HG03103 (cell line): Measurements from ENCODE around the gene SUN2.
A peak's percentile ranks its signal among the peaks of the same experiment; 100 is the strongest.

ENCODE experiments used
- ATAC-seq: cut with Tn5 transposase; IDR thresholded peaks from one replicate; pipeline ENCODE4 v1.9.1; 2021; ENCODE audit warnings: low read depth; ENCODE audit not compliant: unreplicated experiment

Gene SUN2

GRCh38 chr22:38718414-38718813 lies 37.4 kb downstream of the SUN2 start:
- ATAC-seq = no peak

- ATAC-seq = no peak
Measured at GRCh38 chr22:38717244-38717643, 38.6 kb downstream of the SUN2 start.

- ATAC-seq = no peak
Measured at GRCh38 chr22:38716826-38717225, 39.0 kb downstream of the SUN2 start.

- ATAC-seq = no peak
Measured at GRCh38 chr22:38716271-38716670, 39.5 kb downstream of the SUN2 start.

- no peak for ATAC-seq
Measured at GRCh38 chr22:38715852-38716251, 39.9 kb downstream of the SUN2 start.

GRCh38 chr22:38715176-38715764 lies 40.5 kb downstream of the SUN2 start:
- ATAC-seq = no peak

GRCh38 chr22:38713921-38714320 lies 41.9 kb downstream of the SUN2 start:
- ATAC-seq = no peak

- no peak for ATAC-seq
Measured at GRCh38 chr22:38712486-38713207, 43.2 kb downstream of the SUN2 start.

- ATAC-seq = no peak
Measured at GRCh38 chr22:38710866-38711265, 44.9 kb downstream of the SUN2 start.

GRCh38 chr22:38710351-38710750 lies 45.4 kb downstream of the SUN2 start:
- ATAC-seq = no peak

- ATAC-seq = no peak
Measured at GRCh38 chr22:38709306-38709705, 46.5 kb downstream of the SUN2 start.

- ATAC-seq = no peak
Measured at GRCh38 chr22:38707984-38708383, 47.8 kb downstream of the SUN2 start.

GRCh38 chr22:38707346-38707745 lies 48.5 kb downstream of the SUN2 start:
- no peak for ATAC-seq

GRCh38 chr22:38706901-38707195 lies 49.0 kb downstream of the SUN2 start:
- ATAC-seq = no peak

- ATAC-seq = no peak
Measured at GRCh38 chr22:38706101-38706900, 49.5 kb downstream of the SUN2 start.

- peak; percentile 77 for ATAC-seq
Measured at GRCh38 chr22:38705235-38706100, 50.3 kb downstream of the SUN2 start, which contains the start of gene GTPBP1. GTPBP1 (plus strand) TSS chr22:38705944; CDS start chr22:38705956, 12 bp downstream.

- no peak for ATAC-seq
Measured at GRCh38 chr22:38704654-38705234, 51.1 kb downstream of the SUN2 start.

- peak; percentile 31 for ATAC-seq
Measured at GRCh38 chr22:38700789-38701628, 54.8 kb downstream of the SUN2 start, which contains the start of gene JOSD1. JOSD1 (minus strand) TSS chr22:38700943; CDS start chr22:38699987, 956 bp downstream.

- ATAC-seq = peak; percentile 3
Measured at GRCh38 chr22:38700270-38700788, 55.5 kb downstream of the SUN2 start.
